SIG-M5 treated with dmso at 0.1 percent for 504 hours (cell line): Measurements from ENCODE around the gene FTMT.
"Not testable (repeated sequence)": the region's sequence is repeated elsewhere in the genome, so short reads cannot be mapped to it uniquely, and the experiment has no call there.

Experiments used
- DNase-seq: peaks from one replicate; lab custom pipeline; 2025; ENCODE audit not compliant: unreplicated experiment; lab: John Stamatoyannopoulos, UW

Gene FTMT

GRCh38 chr5:121851643-121852574 lies at the start of gene FTMT:
FTMT (plus strand) TSS chr5:121851882; CDS start chr5:121851964, 82 bp downstream.
- DNase-seq: no peak

DNA sequence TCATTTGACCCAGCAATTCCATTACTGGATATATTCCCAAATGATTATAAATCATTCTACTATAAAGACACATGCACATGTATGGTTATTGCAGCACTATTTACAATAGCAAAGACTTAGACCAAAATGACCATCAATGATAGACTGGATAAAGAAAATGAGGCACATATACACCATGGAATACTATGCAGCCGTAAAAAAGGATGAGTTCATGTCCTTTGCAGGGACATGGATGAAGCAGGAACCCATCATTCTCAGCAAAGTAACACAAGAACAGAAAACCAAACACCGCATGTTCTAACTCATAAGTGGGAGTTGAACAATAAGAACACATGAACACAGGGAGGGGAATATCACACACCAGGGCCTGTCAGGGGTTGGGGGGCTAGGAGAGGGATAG lies 46.4 kb upstream of the FTMT start:
- DNase-seq: not testable (repeated sequence)

GRCh38 chr5:121805911-121806310 lies 45.8 kb upstream of the FTMT start:
- DNase-seq: no peak

- DNase-seq: no peak
Observed at GRCh38 chr5:121816164-121816563, 35.5 kb upstream of the FTMT start.

GRCh38 chr5:121819682-121820261 lies 31.9 kb upstream of the FTMT start:
- DNase-seq: no peak

DNA sequence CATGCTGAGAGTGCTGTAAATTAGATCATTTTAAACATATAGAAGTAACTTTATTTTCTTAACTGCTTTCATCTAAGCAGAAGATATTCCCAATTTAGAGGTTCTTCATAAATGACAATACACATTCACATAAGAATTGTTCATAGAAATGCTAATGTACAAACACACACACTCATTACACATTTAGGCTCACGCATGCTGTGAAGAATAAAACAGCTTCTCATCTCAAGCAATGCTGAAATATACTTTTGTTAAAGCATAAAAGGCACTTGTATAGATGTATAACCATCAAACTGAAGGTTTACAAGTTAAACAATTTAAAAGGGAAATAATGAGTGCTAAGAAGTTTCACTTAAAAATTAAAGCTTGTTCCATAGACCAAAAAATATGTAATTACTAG lies 18.1 kb upstream of the FTMT start:
- no peak for DNase-seq

DNA sequence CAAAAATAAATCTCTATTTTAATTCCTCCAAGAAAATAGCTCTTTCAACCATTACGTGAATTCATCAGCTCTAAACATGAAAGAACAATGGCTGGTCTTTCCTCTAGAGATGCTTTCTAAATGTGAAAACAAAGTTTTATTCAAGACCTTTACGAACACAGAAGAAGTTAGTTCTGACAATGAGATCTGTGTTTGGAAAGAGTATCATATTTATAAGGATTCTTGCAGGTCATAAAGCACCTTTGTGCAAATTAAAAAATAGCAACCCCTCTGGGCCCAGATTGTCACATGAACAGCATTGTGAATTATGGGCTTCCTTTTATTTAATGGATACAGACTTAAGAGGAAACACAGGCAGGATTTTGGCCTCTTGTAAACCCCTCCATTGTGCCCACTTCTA lies 17.7 kb upstream of the FTMT start:
- no peak for DNase-seq

- no peak for DNase-seq
Observed at GRCh38 chr5:121841892-121842291, 9.8 kb upstream of the FTMT start.

- no peak for DNase-seq
Observed at GRCh38 chr5:121850272-121850671, 1.4 kb upstream of the FTMT start.

GRCh38 chr5:121853850-121854249 lies 2.2 kb downstream of the FTMT start:
- DNase-seq: no peak

DNA sequence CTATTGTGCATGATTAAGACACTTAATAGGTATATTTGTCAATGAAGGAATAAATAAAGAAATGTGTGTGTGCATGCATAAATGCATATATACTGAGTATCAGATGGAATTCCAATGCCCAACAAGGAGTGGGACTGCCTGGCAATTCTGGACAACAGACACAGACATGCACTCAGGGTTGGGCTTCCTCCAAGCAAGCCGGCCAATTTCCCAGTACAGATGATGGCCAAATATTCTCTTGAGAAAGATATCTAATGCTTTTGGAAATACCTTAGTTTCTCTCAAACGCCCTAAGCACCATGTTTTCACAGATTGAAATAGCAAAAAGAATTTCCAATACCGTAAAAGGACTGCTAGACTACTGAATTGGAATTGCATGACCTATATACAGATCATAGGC lies 11.1 kb downstream of the FTMT start:
- no peak for DNase-seq

- no peak for DNase-seq
Observed at GRCh38 chr5:121863753-121864285, 12.1 kb downstream of the FTMT start.

DNA sequence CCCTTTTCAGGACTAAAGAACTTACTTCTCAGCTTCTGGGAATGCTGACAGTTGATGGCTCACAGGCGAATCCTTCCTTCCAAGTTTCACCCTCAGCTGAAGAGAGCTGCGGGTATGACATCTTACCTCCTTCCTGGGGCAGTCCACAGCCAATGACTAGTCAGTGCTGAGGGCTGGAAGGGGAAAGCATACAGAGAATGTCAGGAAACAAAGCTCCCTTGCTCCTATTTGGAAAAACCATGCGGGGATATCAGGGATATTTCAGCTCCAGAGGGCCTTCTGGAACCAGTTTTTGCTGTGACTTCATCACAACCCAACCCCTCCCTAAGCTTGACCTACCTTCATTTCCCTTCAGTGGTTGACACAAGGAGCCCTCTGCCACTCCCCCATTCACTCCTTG lies 15.7 kb downstream of the FTMT start:
- no peak for DNase-seq

GRCh38 chr5:121870489-121870888 lies 18.8 kb downstream of the FTMT start:
- no peak for DNase-seq

DNA sequence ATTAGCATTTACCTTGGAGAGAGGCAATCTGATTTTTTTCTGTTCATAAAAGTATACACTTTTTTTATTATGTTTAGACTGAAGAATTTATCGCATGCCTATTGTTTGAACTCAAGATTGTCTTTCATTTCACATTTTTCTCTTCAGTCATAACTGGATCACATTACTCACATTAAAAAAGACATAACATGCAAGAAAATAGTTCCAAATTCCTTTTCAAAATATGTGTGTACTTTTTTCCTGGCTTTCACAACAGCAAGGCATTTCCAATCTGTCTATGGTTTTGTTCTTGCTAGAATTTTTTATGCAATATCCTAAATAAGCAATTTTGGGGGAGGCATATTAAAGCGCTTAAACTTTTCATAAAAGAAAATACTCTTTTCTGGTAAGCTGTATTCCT lies 21.2 kb downstream of the FTMT start:
- DNase-seq: no peak

GRCh38 chr5:121873409-121873808 lies 21.7 kb downstream of the FTMT start:
- DNase-seq: no peak

GRCh38 chr5:121885630-121886029 lies 33.9 kb downstream of the FTMT start:
- no peak for DNase-seq

GRCh38 chr5:121887727-121888126 lies 36.0 kb downstream of the FTMT start:
- DNase-seq: no peak

GRCh38 chr5:121890297-121890858 lies 38.7 kb downstream of the FTMT start:
- DNase-seq: no peak

DNA sequence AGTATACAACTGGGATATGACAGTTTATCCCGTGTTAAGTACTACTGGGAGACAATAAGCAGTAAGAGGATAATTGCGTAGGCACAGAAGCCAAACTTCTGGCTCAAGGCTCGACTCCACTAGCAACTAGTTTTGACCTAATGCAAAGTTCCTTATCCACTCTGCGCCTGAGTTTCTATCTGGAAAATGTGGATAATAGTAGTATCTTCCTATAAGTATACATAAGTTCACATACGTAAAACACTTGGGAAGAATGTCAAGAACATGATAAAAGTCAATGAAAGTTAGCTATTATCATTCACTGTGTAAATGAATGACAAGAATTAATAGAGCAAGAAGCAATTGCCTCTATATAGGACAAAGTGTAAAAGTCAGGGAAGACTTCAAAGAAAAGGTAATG lies 45.7 kb downstream of the FTMT start:
- DNase-seq: no peak

- no peak for DNase-seq
Observed at GRCh38 chr5:121899346-121899745, 47.7 kb downstream of the FTMT start.
